ENCODE data around the gene PCDHGB4.
"Not testable (repeated sequence)": the region's sequence is repeated elsewhere in the genome, so short reads cannot be mapped to it uniquely, and the experiment has no call there.

- TF ChIP-seq ZNF830 (tag by site-specific recombination; IDR thresholded peaks at IDR 0.05; ENCODE audit: low read depth); CTCF (tag by site-specific recombination; IDR thresholded peaks at IDR 0.05); ZNF202 (tag by site-specific recombination; IDR thresholded peaks at IDR 0.05; ENCODE audit: borderline replicate concordance); ZNF184 (tag by site-specific recombination; IDR thresholded peaks at IDR 0.05); ZNF121 (tag by site-specific recombination; IDR thresholded peaks at IDR 0.05); ZNF398 (tag by site-specific recombination; IDR thresholded peaks at IDR 0.05); ZBTB11 (tag by site-specific recombination; conservative IDR thresholded peaks at IDR 0.05; ENCODE audit: low read depth): not testable (repeated sequence)
These were observed 46.6 kb upstream of the PCDHGB4 start for GRCh38 chr5:141340781-141341354.
